Spinal cord (tissue), 10 donors: ENCODE data around the gene DGCR8. TPM values are rescaled to one million over a fixed set of nuclear protein-coding genes. Genes with fewer than 3 reads are reported as not detected.
A peak's percentile ranks its signal among the peaks of the same experiment; 100 is the strongest.

Source experiments
- DNase-seq, 6 donors: peaks; one replicate each; pipeline versions ENCODE4 v3.0.0 to v3.0.0-alpha.2; 2013 to 2015; ENCODE audit warnings: low spot score in 6 of 6, low read depth in 4 of 6
- H3K27ac ChIP-seq: one replicate; pipeline ENCODE4 v1.5.1; 2013; ENCODE audit warnings: low read depth, low read length, control low read depth
- H3K27me3 ChIP-seq: one replicate; pipeline ENCODE4 v1.6.1; 2013; ENCODE audit warnings: low read length; ENCODE audit not compliant: control insufficient read depth, insufficient read depth
- H3K36me3 ChIP-seq: one replicate; pipeline ENCODE4 v1.6.1; 2013; ENCODE audit warnings: low read length; ENCODE audit not compliant: control insufficient read depth, insufficient read depth
- H3K4me1 ChIP-seq: one replicate; pipeline ENCODE4 v1.6.1; 2013; ENCODE audit warnings: low read length; ENCODE audit not compliant: control insufficient read depth, insufficient read depth
- H3K4me3 ChIP-seq: one replicate; pipeline ENCODE4 v1.5.1; 2013; ENCODE audit warnings: low read depth, low read length, control low read depth
- H3K9me3 ChIP-seq: one replicate; pipeline ENCODE4 v1.6.1; 2013; ENCODE audit warnings: low read length; ENCODE audit not compliant: control insufficient read depth, insufficient read depth
- WGBS: methylation state at CpG from one replicate; pipeline ENCODE4 v1.1.5; 2013; ENCODE audit warnings: missing lambda C conversion rate; ENCODE audit not compliant: insufficient coverage; 5-methylcytosine and 5-hydroxymethylcytosine counted together
- polyA plus RNA-seq, 2 donors: library from polyadenylated mRNA; unstranded; fragments of 120-200 nt; gene quantifications; one replicate each; pipeline ENCODE4 v1.2.1, GENCODE V29; 2013; ENCODE audit not compliant: insufficient read length in 2 of 2
- total RNA-seq, 2 donors: library from RNA; depleted of rRNA in 1 of 2; stranded (reverse); fragments of 120-200 nt in 1 of 2; fragments of >200 nt in 1 of 2; gene quantifications; one replicate each; pipeline versions ENCODE4 v1.2.3 to v1.2.4, GENCODE V29; 2013 to 2014
- donor health status: healthy.

DGCR8 gene
- total and polyA plus RNA-seq, 4 donors: 20.7 to 58.7 (median 39.0) TPM

DNA sequence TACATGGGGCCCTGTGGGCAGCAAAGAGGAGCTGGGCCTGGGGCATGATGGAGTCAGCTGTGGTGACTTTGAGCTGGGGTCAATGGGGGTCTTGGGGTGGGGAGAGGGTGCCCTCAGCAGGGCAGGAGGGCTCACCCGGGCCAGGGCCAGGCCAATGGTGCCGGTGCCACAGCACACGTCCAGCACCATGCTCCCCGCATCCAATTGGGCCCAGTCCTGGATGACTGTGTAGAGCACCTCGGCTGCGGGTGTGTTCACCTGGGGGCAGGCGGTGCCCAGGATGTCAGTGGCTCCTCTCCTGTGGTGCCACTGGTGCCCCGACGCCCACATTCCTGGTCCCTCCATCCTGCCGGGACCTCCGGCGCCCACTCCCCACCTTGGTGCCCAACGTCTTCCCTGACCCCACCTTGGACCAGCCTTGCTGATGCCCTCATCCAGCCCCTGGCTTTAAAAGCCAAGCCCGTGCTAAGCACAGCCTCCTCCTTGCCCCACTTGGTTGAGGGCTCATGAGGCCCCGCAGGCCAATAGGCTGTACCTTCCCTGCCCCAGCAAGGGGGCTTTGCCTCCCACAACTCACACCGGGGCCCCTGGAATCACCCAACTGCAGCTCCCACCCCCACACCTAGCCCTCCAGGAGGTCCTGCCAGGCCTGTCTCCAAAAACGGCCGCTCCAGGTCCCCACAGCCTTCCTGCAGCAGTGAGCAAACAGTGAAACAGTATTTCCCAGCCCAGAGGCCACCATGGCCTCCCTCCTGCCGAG lies 33.7 kb downstream of the DGCR8 start:
- Histone ChIP-seq H3K4me3 (no peak overlapping the region), H3K9me3 (no peaks in the 10 kb centered on the region), H3K36me3 (peaks cover 78% of the 10 kb centered on the region), H3K27me3 (no peaks in the 10 kb centered on the region), H3K4me1 (peaks cover 50% of the 10 kb centered on the region), H3K27ac (no peak overlapping the region)
- WGBS: 88% methylated on average over 19 of the region's 19 CpGs
- no peak for DNase-seq

DNA sequence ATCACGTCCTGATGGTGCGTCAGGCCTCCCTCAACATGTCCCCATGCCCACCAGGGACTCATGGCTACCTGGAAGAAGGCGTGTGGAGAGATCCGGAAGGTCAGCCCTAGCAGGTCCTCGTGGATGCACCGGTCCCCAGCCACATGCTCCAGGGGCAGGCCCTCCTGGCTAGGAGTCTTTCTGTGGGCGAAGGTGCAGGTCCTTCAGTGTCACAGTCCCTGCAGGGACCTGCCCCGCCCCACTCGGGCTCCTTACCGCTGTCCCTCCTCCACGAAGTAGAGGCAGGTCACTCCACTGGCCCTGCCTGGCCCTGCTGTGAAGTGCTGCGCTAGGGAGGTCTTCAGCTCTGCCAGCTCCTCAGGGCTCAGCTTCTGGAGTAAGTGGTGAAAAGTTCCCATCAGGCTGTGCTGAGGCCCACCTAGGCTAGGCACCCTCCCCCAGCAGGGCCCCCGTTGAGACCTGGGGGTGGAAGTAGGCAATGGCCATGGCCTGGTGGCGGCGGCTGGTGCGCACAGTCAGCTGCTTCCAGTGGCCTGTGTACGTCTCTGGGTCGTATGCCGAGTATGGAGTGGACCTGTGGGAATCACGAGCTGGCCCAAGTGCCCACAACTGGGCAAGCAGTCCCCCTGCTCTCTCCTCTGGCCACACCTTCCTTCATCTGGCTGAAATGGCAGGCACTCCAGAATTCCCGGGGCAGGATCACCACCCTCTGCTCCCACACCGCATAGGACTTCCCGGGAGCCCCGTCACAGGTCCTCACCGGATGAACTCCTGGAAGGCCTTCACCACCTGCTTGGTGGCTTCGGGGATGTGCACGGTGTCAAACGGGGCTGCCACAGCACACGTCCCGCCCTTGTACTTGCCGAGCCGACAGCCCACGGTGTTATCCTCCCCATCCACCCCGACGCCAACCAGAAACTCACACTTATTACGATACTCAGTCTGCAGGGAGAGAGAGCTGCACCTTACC lies 34.8 kb downstream of the DGCR8 start:
- H3K36me3 ChIP-seq: peaks cover 78% of the 10 kb centered on the region
- H3K27me3 ChIP-seq: no peaks in the 10 kb centered on the region
- no peak overlapping the region for H3K27ac ChIP-seq
- peaks cover 59% of the 10 kb centered on the region for H3K4me1 ChIP-seq
- DNase-seq: no peak
- H3K9me3 ChIP-seq: no peaks in the 10 kb centered on the region
- WGBS: 94% methylated on average over 36 of the region's 36 CpGs
- no peak overlapping the region for H3K4me3 ChIP-seq

DNA sequence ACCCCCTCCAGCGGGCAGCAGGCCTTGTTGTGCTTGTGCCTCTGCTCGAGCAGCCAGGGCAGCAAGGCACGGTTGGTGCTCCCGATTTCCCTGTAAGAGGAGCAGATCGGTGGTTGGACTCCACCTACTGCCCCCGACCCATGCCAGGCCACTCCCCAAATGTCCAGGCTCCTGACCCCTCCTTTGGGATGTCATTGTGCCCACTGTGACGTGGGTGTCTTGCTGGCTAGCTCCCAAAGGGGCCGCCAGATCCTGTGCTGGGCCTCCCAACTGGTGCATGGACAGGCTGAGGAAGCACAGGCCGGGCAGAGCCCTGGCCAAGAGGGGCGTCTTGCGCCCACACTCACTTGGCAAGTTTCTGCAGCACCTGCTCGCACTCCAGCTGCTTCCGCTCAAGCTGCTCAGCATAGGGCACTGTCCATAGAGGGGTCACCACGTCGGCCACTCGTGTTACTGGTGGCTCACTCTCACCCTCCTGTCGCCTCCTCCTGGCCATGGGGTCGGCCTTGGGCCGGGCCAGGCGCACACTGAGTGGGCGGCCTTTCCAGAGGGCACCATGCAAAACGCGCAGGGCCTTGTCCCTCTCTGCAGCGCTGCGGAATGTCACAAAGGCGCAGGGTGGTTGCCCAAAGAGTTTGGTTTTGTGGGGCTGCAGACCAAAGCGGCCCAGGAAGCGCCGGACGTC lies 35.8 kb downstream of the DGCR8 start, which contains the start of gene RANBP1:
RANBP1 (plus strand) TSS at position 414 of the 685 bp plus-strand sequence; CDS start at position 495, 81 bp downstream.
- Histone ChIP-seq H3K4me3 (peak within 1 kb of the TSS; percentile 84), H3K27me3 (no peaks in the 10 kb centered on the region), H3K36me3 (peaks cover 78% of the 10 kb centered on the region), H3K4me1 (peaks cover 65% of the 10 kb centered on the region), H3K27ac (peak within 1 kb of the TSS; percentile 57), H3K9me3 (no peaks in the 10 kb centered on the region)
- DNase-seq: no peak
- 71% methylated on average over 30 of the region's 30 CpGs for WGBS

DNA sequence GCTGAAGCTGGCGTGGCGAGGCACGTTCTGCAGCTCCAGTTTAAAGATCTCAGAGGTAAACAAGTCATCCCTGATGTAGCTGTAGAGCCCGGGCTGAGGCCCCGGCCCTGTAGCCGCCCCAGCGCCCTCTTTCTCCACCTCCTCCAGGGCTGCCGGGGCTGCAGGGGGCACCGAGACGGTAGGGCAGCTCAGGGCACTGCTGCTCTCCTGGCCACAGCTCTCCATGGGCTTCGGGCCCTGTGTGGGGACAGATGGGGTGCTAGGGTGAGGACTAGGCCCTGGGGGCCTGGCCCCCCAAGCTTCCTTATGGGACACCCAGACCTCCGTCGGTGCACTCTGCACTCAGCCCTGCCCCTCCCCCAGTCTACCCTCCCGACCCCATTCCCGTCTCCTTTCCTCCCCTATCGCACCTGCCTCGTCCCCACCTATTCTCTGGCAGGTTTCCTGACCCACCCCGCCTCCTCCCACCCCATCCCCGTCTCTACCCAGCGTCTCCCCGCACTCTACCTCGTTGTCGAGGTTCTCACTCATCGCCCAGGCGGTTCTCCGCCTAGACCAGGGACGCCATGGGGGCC lies 36.4 kb downstream of the DGCR8 start:
- Histone ChIP-seq H3K4me3 (peak overlapping the region; percentile 84), H3K4me1 (peaks cover 62% of the 10 kb centered on the region), H3K27ac (peak overlapping the region; percentile 57), H3K27me3 (no peaks in the 10 kb centered on the region), H3K36me3 (peaks cover 78% of the 10 kb centered on the region), H3K9me3 (no peaks in the 10 kb centered on the region)
- no peak for DNase-seq
- 12% methylated on average over 18 of the region's 27 CpGs for WGBS

DNA sequence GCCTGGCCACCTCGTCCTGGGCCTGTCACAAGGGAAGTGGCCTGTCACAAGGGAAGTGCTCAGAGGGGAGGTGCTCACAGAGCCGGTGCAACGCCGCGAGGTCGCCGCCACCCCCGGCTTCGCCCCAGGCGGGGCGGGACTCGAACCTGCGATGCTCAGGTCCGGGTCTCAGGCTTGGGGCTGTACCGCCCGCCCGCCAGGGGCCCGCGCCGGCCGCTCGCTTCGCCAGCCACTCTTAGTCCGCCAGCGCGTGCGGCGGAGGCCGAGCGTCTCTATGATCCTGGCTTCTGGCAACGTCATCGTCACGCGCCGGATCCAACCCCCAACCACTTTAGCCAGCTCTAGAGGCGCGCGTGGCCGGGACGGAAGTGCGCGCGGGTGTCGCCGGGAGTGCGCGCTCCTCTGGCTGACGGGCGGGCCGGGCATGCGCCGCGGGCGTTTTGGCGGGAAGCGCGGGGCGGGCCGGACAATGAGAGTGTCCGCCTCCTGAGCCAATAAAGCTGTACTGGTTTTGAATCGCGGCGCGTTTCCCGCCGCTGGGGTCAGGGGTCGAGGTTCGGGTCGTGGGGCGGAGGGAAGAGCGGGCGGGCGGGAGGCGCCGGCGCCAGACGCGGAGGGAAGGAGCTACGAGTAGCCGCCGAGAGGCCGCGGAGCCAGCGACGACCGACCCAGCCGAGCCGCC lies 37.1 kb downstream of the DGCR8 start, which contains the start of gene TRMT2A:
TRMT2A (minus strand) TSS at position 276 of the 682 bp plus-strand sequence. CDS start 320 bp downstream, outside the sequence.
- WGBS: under 1% methylated on average over 88 of the region's 88 CpGs
- Histone ChIP-seq H3K27ac (peak within 1 kb of the TSS; percentile 57), H3K4me3 (peak within 1 kb of the TSS; percentile 84), H3K27me3 (no peaks in the 10 kb centered on the region), H3K36me3 (peaks cover 78% of the 10 kb centered on the region), H3K4me1 (peaks cover 57% of the 10 kb centered on the region), H3K9me3 (no peaks in the 10 kb centered on the region)
- peak; percentile 96 to 99 (median 98) for DNase-seq

DNA sequence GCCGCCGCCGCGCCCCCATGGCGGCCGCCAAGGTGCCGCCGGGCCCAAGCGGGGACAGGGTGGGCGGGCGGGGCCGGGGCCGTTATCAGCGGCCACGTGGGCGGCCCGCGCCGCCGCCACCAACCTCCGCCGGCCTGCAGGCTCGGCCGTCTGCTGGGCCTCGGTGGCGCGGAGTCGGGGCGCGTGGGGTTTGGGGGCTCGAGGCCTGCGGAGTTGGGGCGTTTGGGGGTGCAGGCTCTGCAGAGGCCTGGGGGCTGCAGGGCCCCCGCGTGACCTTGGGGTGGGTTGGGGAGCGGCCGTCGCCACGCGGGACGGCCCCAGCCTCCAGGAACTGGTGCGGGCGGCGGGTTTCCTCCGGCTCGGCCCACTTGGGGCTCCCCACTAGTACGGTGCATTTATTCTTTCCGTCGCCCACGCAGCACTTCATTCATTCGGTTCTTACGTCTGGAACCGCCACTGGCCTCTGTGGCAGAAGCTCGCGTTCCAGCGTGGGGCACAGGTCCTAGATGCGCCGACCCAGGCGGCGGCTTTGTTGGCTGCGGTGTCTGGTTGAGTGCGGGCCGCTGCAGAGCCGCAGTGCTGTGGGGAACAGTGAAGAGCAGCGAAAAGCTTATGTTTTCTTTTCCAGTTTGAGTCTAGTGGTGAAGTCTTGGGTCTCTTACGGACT lies 37.7 kb downstream of the DGCR8 start:
- under 1% methylated on average over 65 of the region's 66 CpGs for WGBS
- H3K27me3 ChIP-seq: no peaks in the 10 kb centered on the region
- H3K36me3 ChIP-seq: peaks cover 78% of the 10 kb centered on the region

DNA sequence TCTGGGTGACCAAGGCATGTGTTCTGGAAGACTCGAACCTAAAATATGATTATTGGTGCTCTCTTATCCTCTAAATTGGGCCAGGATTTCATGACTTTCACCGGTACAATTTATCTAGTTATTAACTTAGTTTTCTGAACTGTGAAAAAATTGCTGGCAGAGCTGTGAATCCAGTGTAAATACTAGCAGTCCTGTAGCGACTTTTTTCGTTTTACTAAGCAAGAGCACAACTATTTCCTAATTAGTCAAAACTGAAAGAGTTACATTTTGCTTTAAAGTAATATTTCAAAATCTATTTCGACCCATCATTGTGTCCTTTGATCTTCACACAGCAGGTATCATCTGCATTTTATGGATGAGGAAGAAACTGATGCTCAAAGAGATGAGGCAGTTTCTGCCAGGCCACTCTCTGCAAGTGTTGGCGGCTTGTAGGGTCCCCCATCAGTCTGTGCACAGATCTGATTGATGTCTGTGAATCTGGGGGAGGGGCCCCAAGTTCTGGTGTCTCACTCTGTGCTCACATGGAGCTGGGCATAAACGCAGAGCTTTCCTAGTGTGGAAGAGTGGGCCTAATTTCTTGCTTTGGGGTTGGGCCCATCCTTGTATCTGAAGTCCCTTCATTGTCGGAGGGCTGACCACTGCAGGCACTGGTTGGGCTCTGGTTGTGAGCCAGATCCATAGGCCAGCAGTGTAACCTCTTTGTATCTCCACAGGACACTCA lies 38.4 kb downstream of the DGCR8 start:
- Histone ChIP-seq H3K27ac (peak overlapping the region; percentile 47), H3K9me3 (no peaks in the 10 kb centered on the region), H3K36me3 (peaks cover 78% of the 10 kb centered on the region), H3K4me3 (peak overlapping the region; percentile 66), H3K4me1 (peaks cover 46% of the 10 kb centered on the region), H3K27me3 (no peaks in the 10 kb centered on the region)
- 20% methylated on average over 3 of the region's 8 CpGs for WGBS
- no peak for DNase-seq

More for the DNA sequence above, 37.7 kb downstream of the DGCR8 start:
- DNase-seq: peak in 1 of 6 donors; percentile 40
- Histone ChIP-seq H3K4me3 (peak overlapping the region; percentile 84), H3K27ac (peak overlapping the region; percentile 47), H3K9me3 (no peaks in the 10 kb centered on the region), H3K4me1 (peaks cover 50% of the 10 kb centered on the region)

DNA sequence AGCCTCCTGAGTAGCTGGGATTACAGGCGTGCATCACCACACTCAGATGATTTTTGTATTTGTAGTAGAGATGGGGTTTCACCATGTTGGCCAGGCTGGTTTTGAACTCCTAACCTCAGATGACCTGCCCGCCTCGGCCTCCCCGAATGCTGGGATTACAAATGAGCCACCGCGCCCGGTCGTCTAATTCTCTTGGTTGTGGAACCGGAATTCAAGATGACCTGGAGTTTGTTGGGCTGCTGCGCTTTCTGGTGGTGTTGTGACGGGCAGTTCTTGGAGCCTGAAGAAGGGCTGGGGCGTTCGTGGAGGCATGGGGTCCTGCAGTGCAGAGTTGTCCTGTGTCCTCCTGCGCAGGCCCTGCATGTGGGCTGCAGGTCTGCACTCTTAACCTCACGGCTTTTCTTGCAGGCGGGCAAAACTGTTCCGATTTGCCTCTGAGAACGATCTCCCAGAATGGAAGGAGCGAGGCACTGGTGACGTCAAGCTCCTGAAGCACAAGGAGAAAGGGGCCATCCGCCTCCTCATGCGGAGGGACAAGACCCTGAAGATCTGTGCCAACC lies 41.9 kb downstream of the DGCR8 start:
- Histone ChIP-seq H3K36me3 (peaks cover 81% of the 10 kb centered on the region), H3K4me3 (no peak overlapping the region), H3K4me1 (peaks cover 24% of the 10 kb centered on the region), H3K27me3 (no peaks in the 10 kb centered on the region), H3K9me3 (no peaks in the 10 kb centered on the region), H3K27ac (no peak overlapping the region)
- WGBS: 95% methylated on average over 19 of the region's 22 CpGs
- no peak for DNase-seq
